Measurements from ENCODE around the gene DBF4B.
"Not testable (repeated sequence)": the region's sequence is repeated elsewhere in the genome, so short reads cannot be mapped to it uniquely, and the experiment has no call there.

The DBF4B gene

GRCh38 chr17:44708401-44709263, at the start of gene DBF4B:
DBF4B (plus strand) TSS chr17:44708665; CDS start chr17:44708821, 156 bp downstream.
- peak; percentile 41 to 86 for DNase-seq

GRCh38 chr17:44661835-44662234, 46.6 kb upstream of the DBF4B start:
- DNase-seq: no peak

GRCh38 chr17:44663095-44663494, 45.4 kb upstream of the DBF4B start:
- no peak for DNase-seq

- DNase-seq: no peak
Measured at GRCh38 chr17:44664867-44665266, 43.6 kb upstream of the DBF4B start.

- no peak for DNase-seq
Measured at GRCh38 chr17:44666006-44666405, 42.5 kb upstream of the DBF4B start.

- no peak for DNase-seq
Measured at GRCh38 chr17:44672479-44673093, 35.9 kb upstream of the DBF4B start.

- DNase-seq: no peak
Measured at GRCh38 chr17:44673893-44674292, 34.6 kb upstream of the DBF4B start.

GRCh38 chr17:44677136-44677535, 31.3 kb upstream of the DBF4B start:
- DNase-seq: no peak

- not testable (repeated sequence) for DNase-seq
Measured at GRCh38 chr17:44683303-44683702, 25.2 kb upstream of the DBF4B start.

GRCh38 chr17:44687756-44688155, 20.7 kb upstream of the DBF4B start:
- DNase-seq: no peak

- DNase-seq: no peak
Measured at GRCh38 chr17:44688200-44688599, 20.3 kb upstream of the DBF4B start.

GRCh38 chr17:44688675-44689476, 19.6 kb upstream of the DBF4B start:
- no peak for DNase-seq

GRCh38 chr17:44689477-44690217, 18.8 kb upstream of the DBF4B start, which contains the start of gene CCDC43:
CCDC43 (minus strand) TSS chr17:44689776; CDS start chr17:44689753, 23 bp downstream.
- DNase-seq: peak; percentile 37 to 75

- not testable (repeated sequence) for DNase-seq
Measured at GRCh38 chr17:44690746-44691306, 17.6 kb upstream of the DBF4B start.

GRCh38 chr17:44693609-44694008, 14.9 kb upstream of the DBF4B start:
- no peak for DNase-seq

- not testable (repeated sequence) for DNase-seq
Measured at GRCh38 chr17:44700288-44700687, 8.2 kb upstream of the DBF4B start.

- no peak for DNase-seq
Measured at GRCh38 chr17:44707755-44708400, 587 bp upstream of the DBF4B start.

- no peak for DNase-seq
Measured at GRCh38 chr17:44719444-44719843, 11.0 kb downstream of the DBF4B start.

GRCh38 chr17:44722254-44722653, 13.8 kb downstream of the DBF4B start:
- DNase-seq: no peak

GRCh38 chr17:44726121-44726520, 17.7 kb downstream of the DBF4B start:
- not testable (repeated sequence) for DNase-seq

GRCh38 chr17:44733753-44734152, 25.3 kb downstream of the DBF4B start:
- DNase-seq: no peak

- no peak for DNase-seq
Measured at GRCh38 chr17:44734272-44734671, 25.8 kb downstream of the DBF4B start.

Data from NCI-H187 (cell line).